Stimulated activated CD8-positive, alpha-beta memory T cell treated with anti-CD3 and anti-CD28 coated beads, Interleukin-15, amount 100 ng/mL, for 4 hours (primary cell): ENCODE results near the gene AGAP1.

Experiments
- DNase-seq, 2 donors: peaks; one replicate each; pipeline ENCODE4 v3.0.0-alpha.2; 2020; ENCODE audit warnings: low read depth in 2 of 2

The AGAP1 gene

GRCh38 chr2:235689427-235689853 lies 195.6 kb downstream of the AGAP1 start:
- DNase-seq, result no peak

DNA sequence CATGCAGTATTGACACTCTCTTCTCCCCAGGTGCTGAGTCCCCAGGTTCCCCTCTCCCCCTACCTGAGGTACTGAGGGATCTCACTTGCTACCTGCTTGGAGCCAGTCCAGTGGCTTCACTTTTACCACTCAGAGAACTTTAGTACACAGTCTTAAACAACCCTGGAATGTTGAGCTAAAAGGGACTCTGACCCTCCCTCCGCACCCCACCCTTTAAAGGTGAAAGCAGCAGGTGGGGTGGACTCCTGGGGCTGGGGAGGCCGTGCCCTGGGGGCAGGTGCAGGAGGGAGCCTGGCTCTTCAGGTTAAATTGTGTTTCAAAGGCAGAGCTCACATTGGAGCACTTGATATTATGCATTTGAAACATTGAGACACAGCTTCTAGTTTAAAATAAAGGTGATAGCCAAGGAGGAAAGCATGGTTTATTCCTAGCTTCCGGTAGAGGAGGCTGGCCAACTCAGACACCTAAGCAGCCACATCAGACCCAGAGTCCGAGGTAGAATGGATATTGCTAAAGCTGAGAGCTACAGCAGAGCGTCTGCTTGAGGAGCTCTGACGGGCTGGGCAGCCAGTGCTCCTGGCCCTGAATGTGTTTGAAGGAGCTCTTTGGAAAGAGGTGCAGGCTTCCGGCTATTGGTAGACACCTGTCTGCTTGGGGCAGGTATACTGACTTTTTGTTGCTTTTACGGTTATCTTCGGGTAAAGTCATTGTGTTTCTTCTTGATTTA lies 196.4 kb downstream of the AGAP1 start:
- DNase-seq, result no peak

DNA sequence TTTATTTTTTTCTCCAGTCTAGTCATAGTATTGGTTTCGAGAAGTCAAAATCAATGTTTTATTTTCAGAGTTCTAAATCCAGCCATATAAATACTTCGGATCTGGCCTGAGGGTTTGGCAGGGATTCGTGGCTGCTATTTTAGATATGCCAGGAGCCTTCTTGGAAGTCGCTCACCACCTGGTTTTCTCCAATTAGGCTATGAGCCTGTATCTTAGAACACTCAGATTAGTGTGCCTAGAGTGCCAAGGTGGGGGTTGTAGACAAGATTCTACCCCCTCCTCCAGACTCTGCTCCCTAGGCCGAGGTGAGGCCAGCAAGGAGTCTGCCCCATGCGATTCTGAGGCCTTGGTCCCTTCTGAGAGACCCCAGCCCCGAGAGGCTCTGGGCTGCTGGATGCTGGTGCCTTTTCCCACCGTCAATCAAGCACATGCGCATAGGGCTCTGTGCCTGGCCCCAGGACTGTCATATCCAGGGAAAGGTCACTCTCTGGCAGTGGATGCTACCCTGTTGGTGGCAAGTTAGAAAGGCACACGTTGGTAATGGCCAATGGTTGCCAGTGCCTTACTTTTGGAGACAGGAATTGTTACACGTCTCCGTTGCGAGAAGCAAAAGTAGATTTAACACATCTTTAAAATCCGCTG lies 197.1 kb downstream of the AGAP1 start:
- no peak for DNase-seq

GRCh38 chr2:235692076-235692475 lies 198.2 kb downstream of the AGAP1 start:
- no peak for DNase-seq

- no peak for DNase-seq
Measured at GRCh38 chr2:235692671-235693171, 198.9 kb downstream of the AGAP1 start.

- no peak for DNase-seq
Measured at GRCh38 chr2:235693279-235693678, 199.4 kb downstream of the AGAP1 start.

DNA sequence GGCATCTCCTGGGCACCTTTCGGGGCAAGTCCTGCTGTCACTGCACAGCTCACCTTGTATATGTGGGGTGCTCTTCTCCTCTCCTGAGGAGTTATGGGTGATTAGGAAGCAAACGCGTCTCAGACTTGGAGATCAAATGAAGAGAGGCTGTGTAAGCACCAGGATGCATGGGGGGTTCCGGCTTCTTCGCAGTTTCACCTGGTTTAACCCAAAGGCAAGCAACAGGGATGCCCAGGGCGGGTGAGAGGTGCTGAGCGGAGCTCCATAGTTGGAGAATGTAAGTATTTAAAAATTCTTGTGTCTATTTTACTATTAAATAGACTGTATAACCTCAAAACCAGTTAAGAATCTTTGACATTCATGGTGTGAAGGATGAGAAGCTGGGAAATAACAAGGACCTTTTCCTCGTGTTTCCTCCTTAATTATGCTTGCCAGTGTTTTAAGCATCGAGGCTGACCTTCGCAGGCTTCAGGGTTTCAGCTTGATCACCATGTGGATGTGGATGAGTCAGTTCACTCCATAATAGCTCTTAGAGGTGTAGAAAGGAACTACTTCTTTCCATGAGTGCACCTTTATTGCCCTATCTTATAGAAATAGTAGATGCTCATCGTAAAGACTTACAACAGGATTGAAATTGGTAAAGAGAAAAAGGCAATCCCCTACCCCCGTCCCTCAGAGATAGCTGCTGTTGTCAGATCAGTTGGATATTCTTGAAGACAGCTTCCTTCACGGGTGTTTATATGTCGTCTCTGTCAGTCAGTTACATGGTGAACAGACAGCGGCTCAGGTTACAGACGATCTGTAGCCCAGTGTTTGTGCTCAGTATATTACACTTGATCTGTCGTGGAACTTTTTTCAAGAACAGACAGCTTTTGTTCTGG lies 201.1 kb downstream of the AGAP1 start:
- no peak for DNase-seq

DNA sequence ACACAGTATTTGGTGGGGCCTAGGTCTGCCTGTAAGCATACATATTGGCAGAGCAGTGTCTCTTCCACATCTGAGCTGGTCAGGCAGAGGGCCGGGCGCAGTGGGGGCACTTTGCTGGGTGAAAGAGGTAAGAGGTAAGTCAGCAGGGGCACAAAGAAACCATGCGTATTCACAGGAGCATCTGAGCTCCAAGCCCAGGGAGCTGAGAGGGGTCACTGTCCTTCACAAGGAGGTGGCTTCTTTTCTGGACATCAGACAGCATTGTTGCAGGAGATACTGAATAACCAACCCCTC lies 201.7 kb downstream of the AGAP1 start:
- no peak for DNase-seq

- no peak for DNase-seq
Measured at GRCh38 chr2:235697041-235697440, 203.2 kb downstream of the AGAP1 start.

- DNase-seq, result no peak
Measured at GRCh38 chr2:235698028-235698427, 204.2 kb downstream of the AGAP1 start.

DNA sequence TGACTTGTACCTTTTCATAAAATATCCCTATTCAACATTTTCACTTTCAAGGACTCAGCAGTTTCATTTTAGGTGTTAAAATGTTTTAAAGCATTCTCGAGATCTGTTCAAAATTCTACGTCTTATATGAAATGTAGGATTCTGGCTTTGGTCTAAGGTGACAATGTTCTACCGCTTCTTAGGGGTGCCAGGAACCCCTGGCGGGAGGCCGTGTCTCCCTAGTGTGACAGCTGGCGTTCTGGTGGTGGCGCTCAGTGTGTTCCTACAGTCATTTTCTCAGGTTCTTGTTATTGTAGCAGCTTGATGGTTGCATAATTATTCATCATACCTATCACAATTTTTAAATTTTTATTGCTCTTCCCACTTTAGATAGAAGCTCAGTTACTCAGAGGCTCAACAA lies 204.6 kb downstream of the AGAP1 start:
- DNase-seq, result no peak

DNA sequence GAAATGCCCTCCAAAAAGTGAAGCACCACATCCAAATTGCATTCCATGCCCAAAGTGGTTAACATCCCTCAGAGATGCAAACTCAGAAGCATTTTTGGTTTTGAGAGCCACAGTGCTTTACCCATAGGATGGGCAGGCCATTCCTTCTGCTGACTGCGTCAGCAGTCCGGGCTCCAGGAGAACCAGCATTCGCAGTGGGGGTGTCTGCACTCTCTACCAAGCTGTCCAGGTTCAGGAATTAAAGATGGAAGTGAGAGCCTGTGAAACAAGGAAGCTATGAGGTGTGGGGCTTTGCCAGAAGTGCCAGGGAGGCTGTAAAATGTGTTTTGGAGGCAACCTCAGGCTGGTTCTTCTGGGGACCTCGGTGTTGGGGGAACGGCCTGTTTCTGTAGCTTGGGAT lies 205.7 kb downstream of the AGAP1 start:
- no peak for DNase-seq

GRCh38 chr2:235701206-235701981 lies 207.6 kb downstream of the AGAP1 start:
- no peak for DNase-seq

DNA sequence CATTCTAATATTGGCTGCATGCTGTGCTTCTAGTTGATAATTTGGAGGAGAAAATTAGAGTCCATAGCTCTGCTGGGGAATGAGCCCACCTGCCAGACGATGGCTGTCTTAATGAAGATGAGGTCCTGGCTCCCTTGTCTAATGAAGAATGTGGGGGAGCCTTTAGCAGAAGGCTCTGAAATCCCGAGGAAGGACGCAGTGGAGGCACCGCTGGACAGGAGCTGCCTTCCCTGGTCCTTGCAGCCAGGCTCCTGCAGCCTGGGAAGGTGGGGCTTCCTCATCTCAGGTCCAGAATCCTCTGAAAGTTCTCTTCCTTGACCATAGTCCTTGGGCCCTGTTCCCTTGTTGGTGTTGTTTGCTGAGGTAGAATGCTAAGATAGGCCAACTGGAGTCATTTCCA lies 208.3 kb downstream of the AGAP1 start:
- DNase-seq, result no peak

DNA sequence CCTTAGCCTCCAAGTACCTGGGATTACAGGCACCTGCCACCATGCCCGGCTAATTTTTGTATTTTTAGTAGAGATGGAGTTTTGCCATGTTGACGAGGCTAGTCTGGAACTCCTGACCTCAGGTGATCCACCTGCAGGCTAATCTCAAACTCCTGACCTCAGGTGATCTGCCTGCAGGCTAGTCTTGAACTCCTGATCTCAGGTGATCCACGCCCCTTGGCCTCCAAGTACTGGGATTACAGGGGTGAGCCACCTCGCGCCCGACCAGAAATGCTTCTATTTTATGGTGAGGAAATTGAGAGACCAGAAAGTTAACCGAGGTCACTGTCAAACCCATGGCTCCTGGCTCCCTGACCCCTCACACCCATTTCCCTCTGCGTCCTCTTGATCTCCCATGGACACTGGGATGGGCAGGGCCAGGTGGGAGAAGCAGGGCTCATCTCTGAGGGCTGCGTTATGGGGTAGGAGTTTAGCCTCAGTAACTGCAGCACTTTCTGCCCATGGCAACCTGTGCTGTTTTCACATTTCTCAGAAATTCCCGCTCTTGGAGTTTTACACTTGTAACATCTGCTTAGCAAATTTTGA lies 210.0 kb downstream of the AGAP1 start:
- DNase-seq, result no peak

DNA sequence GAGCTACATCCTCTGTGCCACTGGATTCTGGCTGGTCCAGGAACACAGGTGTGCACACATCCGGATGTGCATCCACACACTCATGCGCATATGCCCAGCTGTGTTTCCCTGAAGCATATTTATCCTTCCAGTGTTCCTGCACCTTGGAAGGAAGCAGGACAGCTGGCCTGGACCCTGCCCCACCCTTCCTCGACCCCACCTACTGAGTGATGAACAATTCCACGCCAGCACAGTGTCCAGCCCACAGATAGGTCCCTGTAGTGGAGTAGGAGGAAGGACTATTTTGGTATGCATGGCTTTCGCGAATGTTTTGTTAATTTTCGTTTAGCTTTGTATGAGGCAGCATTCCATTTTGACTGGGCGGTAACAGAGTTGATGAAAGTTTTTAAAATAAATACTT lies 211.5 kb downstream of the AGAP1 start:
- no peak for DNase-seq

DNA sequence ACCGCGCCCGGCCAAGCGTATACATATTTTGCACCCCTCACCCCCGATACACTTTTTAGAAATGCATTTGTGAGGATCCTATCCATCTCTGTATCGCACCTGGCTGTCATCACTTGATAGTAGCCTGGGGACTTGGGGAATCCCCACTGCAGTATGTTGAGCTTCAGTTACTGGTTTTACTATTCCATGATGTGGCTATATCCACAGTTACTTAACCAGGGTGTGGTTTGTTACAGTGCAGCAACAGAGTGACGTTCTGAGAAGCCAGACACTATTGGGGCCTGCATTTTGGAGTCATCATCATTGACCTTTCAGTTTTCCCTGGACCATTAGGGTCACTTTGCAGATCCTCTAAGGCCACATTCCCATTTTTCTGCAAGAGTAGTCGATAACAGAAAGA lies 212.7 kb downstream of the AGAP1 start:
- DNase-seq, result no peak

- DNase-seq, result no peak
Measured at GRCh38 chr2:235707411-235708096, 213.7 kb downstream of the AGAP1 start.

DNA sequence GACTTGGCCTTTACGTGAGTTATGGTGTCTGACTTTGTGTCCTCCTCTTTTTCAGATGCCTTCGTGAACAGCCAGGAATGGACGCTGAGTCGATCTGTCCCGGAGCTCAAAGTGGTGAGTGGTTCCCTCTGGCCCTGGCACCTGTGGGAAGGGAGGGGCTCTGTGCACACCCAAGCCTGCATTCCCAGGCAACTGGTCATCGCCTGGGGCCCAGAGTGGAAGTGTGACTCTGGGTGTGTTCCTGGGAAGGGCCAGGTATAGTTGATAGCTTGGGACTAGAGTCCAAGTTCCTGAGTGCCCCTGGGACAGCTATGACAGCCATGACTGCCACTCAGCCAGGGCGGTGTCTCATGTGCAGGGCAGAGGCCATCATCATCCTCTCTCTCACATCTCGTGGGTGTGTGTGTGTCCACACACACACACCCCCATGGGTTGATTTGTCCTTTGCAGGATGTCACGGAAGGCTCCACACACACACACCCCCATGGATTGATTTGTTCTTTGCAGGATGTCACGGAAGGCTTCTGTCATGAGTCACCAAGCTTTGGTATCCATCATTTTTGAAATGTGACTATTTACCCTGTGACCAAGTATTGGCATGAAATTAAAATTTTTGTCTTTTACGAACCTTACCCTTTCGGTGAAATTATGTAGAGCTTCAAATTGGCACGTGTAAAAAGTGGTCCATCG lies 215.4 kb downstream of the AGAP1 start:
- no peak for DNase-seq
